Esophagus muscularis mucosa (tissue), 4 donors: ENCODE results near the gene UPF3A. TPM values are rescaled to one million over a fixed set of nuclear protein-coding genes. Genes with fewer than 3 reads are reported as not detected.

Source experiments
- DNase-seq: peaks from one replicate; pipeline ENCODE4 v3.0.0-alpha.2; 2017; ENCODE audit errors: extremely low spot score
- H3K27ac ChIP-seq, 4 donors: fragments of 200-600 bp; sonication (generic); replicated peaks in 1 of 4; 1 replicate in 3 of 4; 2 replicates in 1 of 4; pipeline ENCODE4 v1.5.1; 2016 to 2019; ENCODE audit warnings: mild to moderate bottlenecking in 1 of 4
- H3K27me3 ChIP-seq, 4 donors: fragments of 200-600 bp; sonication (generic); one replicate each; pipeline versions ENCODE4 v1.5.1 to v1.6.0; 2016 to 2019
- H3K36me3 ChIP-seq, 4 donors: fragments of 200-600 bp; sonication (generic); one replicate each; pipeline ENCODE4 v1.5.1; 2016 to 2019
- H3K4me1 ChIP-seq, 4 donors: fragments of 200-600 bp; sonication (generic); one replicate each; pipeline ENCODE4 v1.5.1; 2016 to 2019
- H3K4me3 ChIP-seq, 4 donors: fragments of 200-600 bp; sonication (generic); 1 replicate in 2 of 4; 2 replicates in 2 of 4; pipeline ENCODE4 v1.5.1; 2016 to 2019; ENCODE audit warnings: mild to moderate bottlenecking in 4 of 4, moderate library complexity in 1 of 4
- H3K9me3 ChIP-seq, 4 donors: fragments of 200-600 bp; sonication (generic); 1 replicate in 3 of 4; 2 replicates in 1 of 4; pipeline ENCODE4 v1.5.1; 2016 to 2019
- CTCF ChIP-seq, 3 experiments: fragments of 200-600 bp in 2 of 3; fragments of 450-650 bp in 1 of 3; sonication (generic) in 2 of 3; IDR thresholded peaks; one replicate each; pipeline ENCODE4 v1.5.1; 2017 to 2019; ENCODE audit warnings: antibody characterized with exemption in 3 of 3, mild to moderate bottlenecking in 2 of 3, moderate library complexity in 1 of 3
- EP300 ChIP-seq: sonication (generic); formaldehyde crosslinking; IDR thresholded peaks from one replicate; pipeline ENCODE4 v1.6.1; 2017; ENCODE audit warnings: antibody characterized with exemption
- POLR2A ChIP-seq: fragments of 450-650 bp; IDR thresholded peaks from one replicate; pipeline ENCODE4 v1.6.1; 2017; ENCODE audit warnings: antibody characterized with exemption, moderate library complexity, mild to moderate bottlenecking, low read depth
- POLR2AphosphoS5 ChIP-seq, 2 donors: sonication (generic); formaldehyde crosslinking; IDR thresholded peaks; one replicate each; pipeline ENCODE4 v1.6.1; 2017; ENCODE audit warnings: antibody characterized with exemption in 2 of 2
- WGBS: methylation state at CpG from one replicate; pipeline ENCODE4 v1.1.5; 2018; 5-methylcytosine and 5-hydroxymethylcytosine counted together
- intact Hi-C: fragments of 100-400 bp; cut with DNase I; formaldehyde crosslinking; loops from one replicate; pipeline ENCODE4 v1.15.1; 2023
- total RNA-seq, 4 donors: library from RNA; depleted of rRNA; stranded (reverse); fragments of >200 nt; gene quantifications; one replicate each; pipeline versions ENCODE4 v1.1.0 to v1.2.1, GENCODE V29; 2016

The UPF3A gene
- total RNA-seq, 4 donors from 2014 or later, result 25.2 to 43.2 (median 35.6) TPM

GRCh38 chr13:114309086-114309485, 27.7 kb downstream of the UPF3A start:
- Histone ChIP-seq H3K27me3 (no peaks in the 10 kb centered on the region), H3K27ac (no peak overlapping the region), H3K4me1 (peaks cover 6 to 8% (median 7%) of the 10 kb centered on the region in 4 donors), H3K9me3 (no peaks in the 10 kb centered on the region), H3K4me3 (no peak overlapping the region), H3K36me3 (peaks cover 10 to 36% (median 28%) of the 10 kb centered on the region in 4 donors)
- DNase-seq, result no peak
- TF ChIP-seq POLR2AphosphoS5 (IDR thresholded peaks at IDR 0.05), result no peak
- TF ChIP-seq POLR2A, result no peak
- no peak for TF ChIP-seq EP300
- no peak for TF ChIP-seq CTCF (IDR thresholded peaks at IDR 0.05)
- intact Hi-C loops, result no loop called here
- WGBS, result 92% methylated on average over 2 of the region's 2 CpGs

DNA sequence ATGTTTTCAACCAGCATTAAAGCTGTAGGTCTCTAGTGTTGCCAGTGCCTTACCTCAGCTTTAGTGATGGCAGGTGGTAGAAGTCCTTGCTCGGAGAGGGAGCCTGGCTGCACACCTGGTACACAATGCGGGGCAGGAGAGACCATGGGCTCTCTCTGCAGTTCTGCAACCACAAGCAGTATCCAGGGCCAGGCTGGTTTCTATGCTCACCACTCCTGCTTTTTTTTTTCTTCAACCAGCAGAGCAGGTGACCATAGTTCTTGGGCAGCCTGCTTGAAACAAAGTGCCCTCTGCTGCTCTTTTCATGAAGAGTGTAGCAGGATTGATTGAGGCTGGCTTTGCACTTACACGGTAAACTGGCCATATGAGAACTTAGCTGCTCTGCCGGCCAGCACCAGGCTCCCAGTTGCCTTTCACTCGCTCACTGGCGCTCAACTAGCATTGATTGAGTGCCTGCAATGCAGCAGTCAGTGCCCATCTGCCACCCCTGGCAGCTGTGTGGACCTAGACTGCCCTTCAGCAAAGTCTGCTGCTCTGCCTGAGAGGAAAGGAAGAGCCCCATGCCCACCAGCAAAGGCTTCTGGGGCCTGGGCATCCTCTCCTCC, 28.5 kb downstream of the UPF3A start:
- intact Hi-C loops, result no loop called here

DNA sequence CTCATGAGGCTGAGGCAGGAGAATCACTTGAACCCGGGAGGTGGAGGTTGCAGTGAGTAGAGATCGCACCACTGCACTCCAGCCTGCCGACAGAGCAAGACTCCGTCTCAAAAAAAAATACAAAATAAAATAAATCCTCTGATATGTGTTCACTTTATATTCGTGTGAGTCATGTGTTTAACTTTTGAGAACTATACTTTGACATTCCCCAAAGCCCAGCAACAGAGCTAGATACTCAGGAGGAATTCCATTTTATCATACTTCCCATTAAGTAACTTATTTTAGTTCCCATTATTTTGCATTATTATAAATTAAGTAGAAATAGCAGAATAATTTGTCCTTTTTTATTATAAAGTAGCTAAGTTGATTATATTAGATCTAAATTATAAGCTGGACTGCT, 29.6 kb downstream of the UPF3A start:
- no peaks in the 10 kb centered on the region for H3K9me3 ChIP-seq
- H3K27ac ChIP-seq, result no peak overlapping the region
- peaks cover 16 to 19% (median 17%) of the 10 kb centered on the region in 4 donors for H3K4me1 ChIP-seq
- no peak for DNase-seq
- no peaks in the 10 kb centered on the region for H3K27me3 ChIP-seq
- H3K36me3 ChIP-seq, result peaks cover 10 to 18% (median 14%) of the 10 kb centered on the region in 4 donors
- H3K4me3 ChIP-seq, result no peak overlapping the region
- 66% methylated on average over 5 of the region's 5 CpGs for WGBS
- TF ChIP-seq CTCF (IDR thresholded peaks at IDR 0.05) (no peak), POLR2AphosphoS5 (IDR thresholded peaks at IDR 0.05) (no peak), POLR2A (no peak), EP300 (no peak)
- intact Hi-C loops, result no loop called here

More for the DNA sequence above, 28.5 kb downstream of the UPF3A start:
- Histone ChIP-seq H3K9me3 (no peaks in the 10 kb centered on the region), H3K36me3 (peaks cover 10 to 28% (median 20%) of the 10 kb centered on the region in 4 donors), H3K4me1 (peaks cover 6 to 8% (median 7%) of the 10 kb centered on the region in 4 donors), H3K27ac (no peak overlapping the region), H3K27me3 (no peaks in the 10 kb centered on the region), H3K4me3 (no peak overlapping the region)
- no peak for DNase-seq
- TF ChIP-seq POLR2AphosphoS5 (IDR thresholded peaks at IDR 0.05) (no peak), POLR2A (no peak), EP300 (no peak), CTCF (IDR thresholded peaks at IDR 0.05) (no peak)
- 100% methylated on average over 4 of the region's 6 CpGs for WGBS

DNA sequence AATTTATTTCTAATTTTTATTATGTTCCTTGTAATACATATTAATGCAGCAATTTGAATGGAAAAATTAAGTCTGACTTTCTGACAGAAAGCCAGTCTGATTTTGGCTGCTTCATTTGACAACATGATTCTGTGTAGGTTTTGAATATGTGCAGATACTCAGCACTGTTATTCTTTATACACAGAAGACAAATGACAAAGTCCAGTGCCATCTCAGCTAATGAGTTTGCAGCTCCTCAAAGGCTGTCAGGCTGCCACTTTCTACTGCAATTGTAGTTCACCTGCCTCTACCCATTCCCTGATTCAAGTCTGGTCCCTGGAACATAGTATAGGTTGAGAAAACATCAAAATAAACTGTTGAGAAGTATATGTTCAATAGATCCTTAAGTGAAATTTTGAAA, 30.0 kb downstream of the UPF3A start:
- Histone ChIP-seq H3K36me3 (peaks cover 8 to 14% (median 10%) of the 10 kb centered on the region in 4 donors), H3K27ac (no peak overlapping the region), H3K4me1 (peaks cover 19 to 23% (median 22%) of the 10 kb centered on the region in 4 donors), H3K27me3 (no peaks in the 10 kb centered on the region), H3K9me3 (no peaks in the 10 kb centered on the region), H3K4me3 (no peak overlapping the region)
- intact Hi-C loops, result no loop called here
- DNase-seq, result no peak
- TF ChIP-seq EP300 (no peak), POLR2AphosphoS5 (IDR thresholded peaks at IDR 0.05) (no peak), CTCF (IDR thresholded peaks at IDR 0.05) (no peak), POLR2A (no peak)

DNA sequence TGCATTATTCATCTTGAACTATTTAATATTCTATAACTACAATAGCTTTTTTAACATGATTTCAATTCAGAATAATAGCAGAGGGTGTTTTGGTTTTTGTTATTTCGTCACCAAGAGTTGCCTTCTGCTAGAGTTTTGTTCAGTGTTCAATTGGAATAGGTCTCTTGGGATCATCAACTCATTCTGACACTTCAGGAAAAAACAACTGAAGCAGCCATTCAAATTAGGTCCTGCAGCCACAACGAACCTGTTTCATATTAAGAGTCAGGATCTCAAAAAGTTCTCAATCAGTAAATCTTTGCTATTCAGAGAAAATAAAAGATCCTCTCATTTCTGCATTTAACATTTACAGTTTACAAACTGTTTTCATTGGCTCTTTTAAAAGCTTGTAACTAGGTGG, 30.5 kb downstream of the UPF3A start:
- H3K4me3 ChIP-seq, result no peak overlapping the region
- TF ChIP-seq CTCF (IDR thresholded peaks at IDR 0.05) (no peak), POLR2AphosphoS5 (IDR thresholded peaks at IDR 0.05) (no peak), POLR2A (no peak), EP300 (no peak)
- peaks cover 21 to 28% (median 26%) of the 10 kb centered on the region in 4 donors for H3K4me1 ChIP-seq
- H3K27me3 ChIP-seq, result no peaks in the 10 kb centered on the region
- H3K27ac ChIP-seq, result no peak overlapping the region
- H3K9me3 ChIP-seq, result no peaks in the 10 kb centered on the region
- 59% methylated on average over 2 of the region's 2 CpGs for WGBS
- peaks cover 2 to 9% (median 5%) of the 10 kb centered on the region in 4 donors for H3K36me3 ChIP-seq
- no peak for DNase-seq
- intact Hi-C loops, result no loop called here
